ENCODE measurements around the gene DNAH1.

DNA sequence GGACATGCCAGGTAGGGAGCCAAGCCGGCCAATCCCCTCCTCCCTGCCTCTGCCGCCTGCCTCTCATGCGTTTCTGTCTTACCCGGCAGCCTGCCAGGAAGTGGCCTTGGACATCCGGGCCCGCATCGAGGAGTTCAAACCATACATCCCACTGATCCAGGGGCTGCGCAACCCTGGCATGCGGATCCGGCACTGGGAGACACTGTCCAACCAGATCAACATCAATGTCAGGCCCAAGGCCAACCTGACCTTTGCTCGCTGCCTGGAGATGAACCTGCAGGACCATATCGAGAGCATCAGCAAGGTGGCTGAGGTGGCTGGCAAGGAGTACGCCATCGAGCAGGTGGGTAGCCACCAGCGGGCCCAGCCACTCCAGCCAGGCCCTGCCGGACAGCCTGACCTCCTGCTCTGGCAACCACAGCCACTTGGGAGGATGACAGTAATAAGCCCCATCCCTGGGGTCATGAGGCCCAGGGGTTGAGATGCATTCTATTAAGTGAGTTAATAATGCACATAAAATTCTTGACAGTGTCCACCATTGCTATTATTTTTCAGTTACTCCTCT lies 37.3 kb downstream of the DNAH1 start:
- no peak for TF ChIP-seq POLR2A (IDR thresholded peaks at IDR 0.05; ENCODE audit: borderline replicate concordance, extremely low read depth, insufficient read depth, insufficient read length)
- TF ChIP-seq SIN3A (IDR thresholded peaks at IDR 0.05; ENCODE audit: low read depth), result no peak
- no peak for TF ChIP-seq ZNF274 (IDR thresholded peaks at IDR 0.05; ENCODE audit: low read depth, low read length)
- TF ChIP-seq YY1 (IDR thresholded peaks at IDR 0.05; ENCODE audit: extremely low read depth, insufficient replicate concordance, low read depth, low read length), result no peak
- no peak for TF ChIP-seq EZH2 (IDR thresholded peaks at IDR 0.05)
- TF ChIP-seq, protein P1, sequence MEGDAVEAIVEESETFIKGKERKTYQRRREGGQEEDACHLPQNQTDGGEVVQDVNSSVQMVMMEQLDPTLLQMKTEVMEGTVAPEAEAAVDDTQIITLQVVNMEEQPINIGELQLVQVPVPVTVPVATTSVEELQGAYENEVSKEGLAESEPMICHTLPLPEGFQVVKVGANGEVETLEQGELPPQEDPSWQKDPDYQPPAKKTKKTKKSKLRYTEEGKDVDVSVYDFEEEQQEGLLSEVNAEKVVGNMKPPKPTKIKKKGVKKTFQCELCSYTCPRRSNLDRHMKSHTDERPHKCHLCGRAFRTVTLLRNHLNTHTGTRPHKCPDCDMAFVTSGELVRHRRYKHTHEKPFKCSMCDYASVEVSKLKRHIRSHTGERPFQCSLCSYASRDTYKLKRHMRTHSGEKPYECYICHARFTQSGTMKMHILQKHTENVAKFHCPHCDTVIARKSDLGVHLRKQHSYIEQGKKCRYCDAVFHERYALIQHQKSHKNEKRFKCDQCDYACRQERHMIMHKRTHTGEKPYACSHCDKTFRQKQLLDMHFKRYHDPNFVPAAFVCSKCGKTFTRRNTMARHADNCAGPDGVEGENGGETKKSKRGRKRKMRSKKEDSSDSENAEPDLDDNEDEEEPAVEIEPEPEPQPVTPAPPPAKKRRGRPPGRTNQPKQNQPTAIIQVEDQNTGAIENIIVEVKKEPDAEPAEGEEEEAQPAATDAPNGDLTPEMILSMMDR (IDR thresholded peaks at IDR 0.05 in 2 of 3, conservative IDR thresholded peaks at IDR 0.05 in 1 of 3; ENCODE audit: borderline replicate concordance in 1 of 3, insufficient read depth in 1 of 3, low read depth in 2 of 3, low read length in 2 of 3), result no peak
- no peak for TF ChIP-seq CEBPB (IDR thresholded peaks at IDR 0.05; ENCODE audit: low read depth)
- TF ChIP-seq POLR2AphosphoS5 (IDR thresholded peaks at IDR 0.05; ENCODE audit: low read depth, low read length), result no peak
- no peak for TF ChIP-seq RAD21 (IDR thresholded peaks at IDR 0.05; ENCODE audit: low read depth)
- TF ChIP-seq JUND (IDR thresholded peaks at IDR 0.05), result no peak
- TF ChIP-seq, protein P2, sequence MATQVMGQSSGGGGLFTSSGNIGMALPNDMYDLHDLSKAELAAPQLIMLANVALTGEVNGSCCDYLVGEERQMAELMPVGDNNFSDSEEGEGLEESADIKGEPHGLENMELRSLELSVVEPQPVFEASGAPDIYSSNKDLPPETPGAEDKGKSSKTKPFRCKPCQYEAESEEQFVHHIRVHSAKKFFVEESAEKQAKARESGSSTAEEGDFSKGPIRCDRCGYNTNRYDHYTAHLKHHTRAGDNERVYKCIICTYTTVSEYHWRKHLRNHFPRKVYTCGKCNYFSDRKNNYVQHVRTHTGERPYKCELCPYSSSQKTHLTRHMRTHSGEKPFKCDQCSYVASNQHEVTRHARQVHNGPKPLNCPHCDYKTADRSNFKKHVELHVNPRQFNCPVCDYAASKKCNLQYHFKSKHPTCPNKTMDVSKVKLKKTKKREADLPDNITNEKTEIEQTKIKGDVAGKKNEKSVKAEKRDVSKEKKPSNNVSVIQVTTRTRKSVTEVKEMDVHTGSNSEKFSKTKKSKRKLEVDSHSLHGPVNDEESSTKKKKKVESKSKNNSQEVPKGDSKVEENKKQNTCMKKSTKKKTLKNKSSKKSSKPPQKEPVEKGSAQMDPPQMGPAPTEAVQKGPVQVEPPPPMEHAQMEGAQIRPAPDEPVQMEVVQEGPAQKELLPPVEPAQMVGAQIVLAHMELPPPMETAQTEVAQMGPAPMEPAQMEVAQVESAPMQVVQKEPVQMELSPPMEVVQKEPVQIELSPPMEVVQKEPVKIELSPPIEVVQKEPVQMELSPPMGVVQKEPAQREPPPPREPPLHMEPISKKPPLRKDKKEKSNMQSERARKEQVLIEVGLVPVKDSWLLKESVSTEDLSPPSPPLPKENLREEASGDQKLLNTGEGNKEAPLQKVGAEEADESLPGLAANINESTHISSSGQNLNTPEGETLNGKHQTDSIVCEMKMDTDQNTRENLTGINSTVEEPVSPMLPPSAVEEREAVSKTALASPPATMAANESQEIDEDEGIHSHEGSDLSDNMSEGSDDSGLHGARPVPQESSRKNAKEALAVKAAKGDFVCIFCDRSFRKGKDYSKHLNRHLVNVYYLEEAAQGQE (IDR thresholded peaks at IDR 0.05; ENCODE audit: low read depth), result no peak
- TF ChIP-seq, protein P3, sequence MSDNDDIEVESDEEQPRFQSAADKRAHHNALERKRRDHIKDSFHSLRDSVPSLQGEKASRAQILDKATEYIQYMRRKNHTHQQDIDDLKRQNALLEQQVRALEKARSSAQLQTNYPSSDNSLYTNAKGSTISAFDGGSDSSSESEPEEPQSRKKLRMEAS (IDR thresholded peaks at IDR 0.05), result no peak
